ENCODE data around the gene AADACL4. TPM values are rescaled to one million over a fixed set of nuclear protein-coding genes. Genes with fewer than 3 reads are reported as not detected.

Gene AADACL4
- total and polyA plus RNA-seq, 9 of the 15 experiments (the other 6 are each of a cell fraction or from before 2014, with no cell fraction given): not detected

DNA sequence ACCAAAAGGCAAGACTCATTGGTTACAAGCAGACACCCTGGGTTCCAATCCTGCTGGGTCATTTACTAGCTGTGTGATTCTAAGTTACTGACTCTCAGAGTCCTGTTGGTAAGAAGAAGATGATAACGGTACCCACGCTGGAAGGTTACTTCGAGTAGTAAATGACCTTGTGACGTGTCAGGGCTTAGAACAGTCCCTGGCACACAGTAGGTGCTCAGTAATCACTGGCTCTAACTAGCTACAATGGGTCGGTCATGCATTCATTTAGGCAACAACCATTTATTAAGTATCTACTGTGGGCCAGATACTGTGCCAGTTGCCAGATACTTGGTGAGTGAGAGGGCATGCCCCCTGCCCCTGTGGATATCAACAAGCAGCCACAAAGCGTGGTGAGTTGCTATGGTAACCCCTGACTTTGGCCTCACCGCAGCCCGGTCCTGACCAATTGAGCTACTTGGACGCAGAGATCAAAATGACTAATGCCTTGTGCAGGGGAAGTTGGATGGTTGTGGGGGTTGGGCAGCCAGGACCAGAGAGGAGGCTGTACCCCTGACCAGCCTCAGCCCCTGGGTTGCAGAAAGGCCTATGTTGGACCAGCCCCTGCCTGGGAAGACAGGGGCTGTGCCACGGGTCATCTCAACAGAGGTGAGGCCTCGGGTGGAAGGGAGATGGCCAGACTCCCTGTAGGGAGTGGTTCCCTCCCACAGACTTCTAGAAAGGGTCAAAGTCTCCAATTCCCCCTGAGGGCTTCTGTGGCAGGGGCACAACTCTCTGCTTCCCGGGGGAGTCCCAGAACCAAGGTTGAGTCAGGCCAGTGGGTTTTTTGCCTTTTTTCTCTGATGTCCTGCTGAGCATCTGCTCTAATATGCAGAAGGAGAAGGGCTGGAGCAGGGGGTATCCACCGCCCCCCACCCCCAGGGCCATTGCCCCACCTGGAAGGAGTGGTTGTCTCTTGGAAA, 41.9 kb upstream of the AADACL4 start (continued):
- TF ChIP-seq, protein P1, sequence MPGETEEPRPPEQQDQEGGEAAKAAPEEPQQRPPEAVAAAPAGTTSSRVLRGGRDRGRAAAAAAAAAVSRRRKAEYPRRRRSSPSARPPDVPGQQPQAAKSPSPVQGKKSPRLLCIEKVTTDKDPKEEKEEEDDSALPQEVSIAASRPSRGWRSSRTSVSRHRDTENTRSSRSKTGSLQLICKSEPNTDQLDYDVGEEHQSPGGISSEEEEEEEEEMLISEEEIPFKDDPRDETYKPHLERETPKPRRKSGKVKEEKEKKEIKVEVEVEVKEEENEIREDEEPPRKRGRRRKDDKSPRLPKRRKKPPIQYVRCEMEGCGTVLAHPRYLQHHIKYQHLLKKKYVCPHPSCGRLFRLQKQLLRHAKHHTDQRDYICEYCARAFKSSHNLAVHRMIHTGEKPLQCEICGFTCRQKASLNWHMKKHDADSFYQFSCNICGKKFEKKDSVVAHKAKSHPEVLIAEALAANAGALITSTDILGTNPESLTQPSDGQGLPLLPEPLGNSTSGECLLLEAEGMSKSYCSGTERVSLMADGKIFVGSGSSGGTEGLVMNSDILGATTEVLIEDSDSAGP (CRISPR knock-in tag; IDR thresholded peaks at IDR 0.05): no peak
- TF ChIP-seq POU5F1 (IDR thresholded peaks at IDR 0.05; ENCODE audit: borderline replicate concordance, low read depth, low read length, partially characterized antibody) (no peak), FOXP1 (CRISPR knock-in tag; IDR thresholded peaks at IDR 0.05) (no peak; the same call in 1 of the 2 replicates), MBD2 (IDR thresholded peaks at IDR 0.05; ENCODE audit: borderline replicate concordance, low read depth) (no peak; the same call in 1 of the 2 replicates), POLR3G (IDR thresholded peaks at IDR 0.05; ENCODE audit: extremely low read depth, insufficient read length, insufficient replicate concordance) (no peak), E4F1 (CRISPR knock-in tag; IDR thresholded peaks at IDR 0.05; ENCODE audit: borderline replicate concordance) (no peak), BHLHE40 (IDR thresholded peaks at IDR 0.05; ENCODE audit: low read length) (no peak), BCOR (IDR thresholded peaks at IDR 0.05) (peak; percentile 16; the same call in 1 of the 2 replicates), ZNF766 (CRISPR knock-in tag; conservative IDR thresholded peaks at IDR 0.05) (no peak), LEF1 (IDR thresholded peaks at IDR 0.05) (no peak), SAFB2 (IDR thresholded peaks at IDR 0.05; ENCODE audit: borderline replicate concordance, low read depth, low read length, severe bottlenecking) (no peak), TBL1XR1 (IDR thresholded peaks at IDR 0.05; ENCODE audit: low read length in 2 of 2) (no peak), BRF1 (IDR thresholded peaks at IDR 0.05; ENCODE audit: borderline replicate concordance, extremely low read depth, insufficient read length) (no peak)
- TF ChIP-seq, protein P2, sequence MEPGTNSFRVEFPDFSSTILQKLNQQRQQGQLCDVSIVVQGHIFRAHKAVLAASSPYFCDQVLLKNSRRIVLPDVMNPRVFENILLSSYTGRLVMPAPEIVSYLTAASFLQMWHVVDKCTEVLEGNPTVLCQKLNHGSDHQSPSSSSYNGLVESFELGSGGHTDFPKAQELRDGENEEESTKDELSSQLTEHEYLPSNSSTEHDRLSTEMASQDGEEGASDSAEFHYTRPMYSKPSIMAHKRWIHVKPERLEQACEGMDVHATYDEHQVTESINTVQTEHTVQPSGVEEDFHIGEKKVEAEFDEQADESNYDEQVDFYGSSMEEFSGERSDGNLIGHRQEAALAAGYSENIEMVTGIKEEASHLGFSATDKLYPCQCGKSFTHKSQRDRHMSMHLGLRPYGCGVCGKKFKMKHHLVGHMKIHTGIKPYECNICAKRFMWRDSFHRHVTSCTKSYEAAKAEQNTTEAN (CRISPR knock-in tag; IDR thresholded peaks at IDR 0.05): no peak
- TF ChIP-seq, protein P3, sequence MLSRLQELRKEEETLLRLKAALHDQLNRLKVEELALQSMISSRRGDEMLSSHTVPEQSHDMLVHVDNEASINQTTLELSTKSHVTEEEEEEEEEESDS (CRISPR knock-in tag; IDR thresholded peaks at IDR 0.05): no peak

Data from K562 (cell line).